Neural cell (in vitro differentiated cells): ENCODE results near the gene GTPBP1. TPM values are rescaled to one million over a fixed set of nuclear protein-coding genes. Genes with fewer than 3 reads are reported as not detected.

ENCODE experiments used
- H2AFZ ChIP-seq: fragments of 200-600, 300-800 bp; sonication (generic), shearing (Covaris generic); 2 replicates; pipeline ENCODE4 v1.6.0; 2014; ENCODE audit warnings: low read depth, mild to moderate bottlenecking, antibody characterized with exemption, low read length, moderate library complexity
- H3F3A ChIP-seq: fragments of 200-600 bp; shearing (Covaris generic); 2 replicates; pipeline ENCODE4 v1.6.1; 2016; ENCODE audit warnings: mild to moderate bottlenecking, moderate library complexity, mixed read lengths, antibody characterized with exemption, low read length; ENCODE audit not compliant: insufficient read depth, poor library complexity, severe bottlenecking
- H3K27ac ChIP-seq: fragments of 200-600, 300-800 bp; sonication (generic), shearing (Covaris generic); 2 replicates; pipeline ENCODE4 v1.5.1; 2014; ENCODE audit warnings: mild to moderate bottlenecking, low read length, moderate library complexity
- H3K27me3 ChIP-seq: fragments of 300-800, 200-600 bp; sonication (generic), shearing (Covaris generic); 2 replicates; pipeline ENCODE4 v1.6.0; 2014; ENCODE audit warnings: mild to moderate bottlenecking, low read depth, low read length, moderate library complexity; ENCODE audit not compliant: insufficient read depth
- H3K36me3 ChIP-seq: fragments of 300-800, 200-600 bp; sonication (generic), shearing (Covaris generic); 2 replicates; pipeline ENCODE4 v1.5.1; 2014; ENCODE audit warnings: mild to moderate bottlenecking, antibody characterized with exemption, low read length, moderate library complexity; ENCODE audit not compliant: insufficient read depth
- H3K4me2 ChIP-seq: fragments of 300-800, 200-600 bp; sonication (generic), shearing (Covaris generic); 2 replicates; pipeline ENCODE4 v1.6.0; 2014; ENCODE audit warnings: mild to moderate bottlenecking, low read length
- H3K4me3 ChIP-seq: fragments of 300-800, 200-600 bp; sonication (generic), shearing (Covaris generic); 2 replicates; pipeline ENCODE4 v1.5.1; 2014; ENCODE audit warnings: mild to moderate bottlenecking, low read length, moderate library complexity
- H3K79me2 ChIP-seq: fragments of 200-600 bp; shearing (Covaris generic); replicated peaks from 2 replicates; pipeline ENCODE4 v1.6.0; 2014; ENCODE audit warnings: mild to moderate bottlenecking, low read length, moderate library complexity; ENCODE audit not compliant: insufficient read depth
- H3K9ac ChIP-seq: fragments of 300-800, 200-600 bp; sonication (generic), shearing (Covaris generic); 2 replicates; pipeline ENCODE4 v1.6.1; 2016; ENCODE audit warnings: mild to moderate bottlenecking, low read length, mixed read lengths
- H3K9me2 ChIP-seq: fragments of 200-600 bp; shearing (Covaris generic); 2 replicates; pipeline ENCODE4 v1.6.1; 2016; ENCODE audit warnings: mild to moderate bottlenecking, low read length, mixed read lengths; ENCODE audit not compliant: insufficient read depth
- H3K9me3 ChIP-seq: fragments of 200-600, 300-800 bp; sonication (generic), shearing (Covaris generic); 2 replicates; pipeline ENCODE4 v1.6.1; 2016; ENCODE audit warnings: mild to moderate bottlenecking, mixed run types, low read length, moderate library complexity, mixed read lengths
- H4K20me1 ChIP-seq: fragments of 200-600 bp; shearing (Covaris generic); 2 replicates; pipeline ENCODE4 v1.6.1; 2016; ENCODE audit warnings: mild to moderate bottlenecking, mixed run types; ENCODE audit not compliant: insufficient read depth
- EP300 ChIP-seq: fragments of 450-650 bp; conservative IDR thresholded peaks from 2 replicates; pipeline ENCODE4 v1.6.1; 2014; ENCODE audit warnings: antibody characterized with exemption, mild to moderate bottlenecking, moderate library complexity; ENCODE audit not compliant: poor library complexity, severe bottlenecking
- EZH2 ChIP-seq: fragments of 200-600, 300-800 bp; shearing (Covaris generic), sonication (generic); IDR thresholded peaks from 2 replicates; pipeline ENCODE4 v1.6.1; 2014; ENCODE audit warnings: antibody characterized with exemption, low read length, borderline replicate concordance, mild to moderate bottlenecking; ENCODE audit not compliant: insufficient read depth, poor library complexity, severe bottlenecking
- MXI1 ChIP-seq: fragments of 450-650 bp; conservative IDR thresholded peaks from 2 replicates; pipeline ENCODE4 v1.6.1; 2014; ENCODE audit warnings: antibody characterized with exemption, mild to moderate bottlenecking; ENCODE audit not compliant: poor library complexity, severe bottlenecking
- POLR2AphosphoS5 ChIP-seq: IDR thresholded peaks from 2 replicates; pipeline ENCODE4 v1.6.1; 2012
- RAD21 ChIP-seq: fragments of 450-650 bp; conservative IDR thresholded peaks from 2 replicates; pipeline ENCODE4 v1.6.1; 2014; ENCODE audit warnings: antibody characterized with exemption, mild to moderate bottlenecking, moderate library complexity
- SMC3 ChIP-seq: fragments of 450-650 bp; conservative IDR thresholded peaks from 2 replicates; pipeline ENCODE4 v1.6.1; 2014; ENCODE audit warnings: antibody characterized with exemption, mild to moderate bottlenecking, moderate library complexity; ENCODE audit not compliant: poor library complexity
- TAF1 ChIP-seq: IDR thresholded peaks from 2 replicates; pipeline ENCODE4 v1.6.1; 2012; ENCODE audit warnings: low read depth
- polyA plus RNA-seq: library from polyadenylated mRNA; depleted of rRNA; stranded (reverse); fragments of >200 nt; gene quantifications from 2 replicates; pipeline ENCODE4 v1.2.3, GENCODE V29; 2014
- TF ChIP-seq, protein P1 (sequence below): fragments of 450-650 bp; IDR thresholded peaks from 2 replicates; pipeline ENCODE4 v1.5.1; 2014; ENCODE audit warnings: antibody characterized with exemption, mild to moderate bottlenecking, moderate library complexity; ENCODE audit not compliant: poor library complexity, severe bottlenecking
- TF ChIP-seq, protein P2 (sequence below): IDR thresholded peaks from 2 replicates; pipeline ENCODE4 v1.6.1; 2012; ENCODE audit warnings: borderline replicate concordance

The GTPBP1 gene
- polyA plus RNA-seq, 1 donor from 2014 or later = 31.9 TPM

DNA sequence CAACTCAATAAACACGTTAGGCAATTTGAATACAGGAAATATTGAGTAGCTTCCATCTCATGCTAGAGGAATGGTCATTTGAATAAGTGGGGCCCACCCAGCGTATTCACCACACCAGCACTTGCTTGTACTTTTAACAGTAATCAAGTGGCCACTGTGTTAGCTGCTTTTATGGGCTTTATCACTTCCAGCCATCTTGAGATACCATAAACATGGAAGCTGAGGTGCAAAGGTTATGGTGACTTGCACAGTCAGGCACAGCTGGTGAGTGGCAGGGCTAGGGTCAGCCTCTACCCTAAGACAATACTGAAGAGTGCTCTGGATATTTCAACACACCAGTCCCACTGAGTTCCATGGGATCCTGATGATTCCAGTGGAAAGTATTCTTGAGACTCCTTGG, 11.7 kb upstream of the GTPBP1 start:
- no peak for TF ChIP-seq RAD21
- TF ChIP-seq, protein P1, sequence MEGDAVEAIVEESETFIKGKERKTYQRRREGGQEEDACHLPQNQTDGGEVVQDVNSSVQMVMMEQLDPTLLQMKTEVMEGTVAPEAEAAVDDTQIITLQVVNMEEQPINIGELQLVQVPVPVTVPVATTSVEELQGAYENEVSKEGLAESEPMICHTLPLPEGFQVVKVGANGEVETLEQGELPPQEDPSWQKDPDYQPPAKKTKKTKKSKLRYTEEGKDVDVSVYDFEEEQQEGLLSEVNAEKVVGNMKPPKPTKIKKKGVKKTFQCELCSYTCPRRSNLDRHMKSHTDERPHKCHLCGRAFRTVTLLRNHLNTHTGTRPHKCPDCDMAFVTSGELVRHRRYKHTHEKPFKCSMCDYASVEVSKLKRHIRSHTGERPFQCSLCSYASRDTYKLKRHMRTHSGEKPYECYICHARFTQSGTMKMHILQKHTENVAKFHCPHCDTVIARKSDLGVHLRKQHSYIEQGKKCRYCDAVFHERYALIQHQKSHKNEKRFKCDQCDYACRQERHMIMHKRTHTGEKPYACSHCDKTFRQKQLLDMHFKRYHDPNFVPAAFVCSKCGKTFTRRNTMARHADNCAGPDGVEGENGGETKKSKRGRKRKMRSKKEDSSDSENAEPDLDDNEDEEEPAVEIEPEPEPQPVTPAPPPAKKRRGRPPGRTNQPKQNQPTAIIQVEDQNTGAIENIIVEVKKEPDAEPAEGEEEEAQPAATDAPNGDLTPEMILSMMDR = no peak
- TF ChIP-seq, protein P2, sequence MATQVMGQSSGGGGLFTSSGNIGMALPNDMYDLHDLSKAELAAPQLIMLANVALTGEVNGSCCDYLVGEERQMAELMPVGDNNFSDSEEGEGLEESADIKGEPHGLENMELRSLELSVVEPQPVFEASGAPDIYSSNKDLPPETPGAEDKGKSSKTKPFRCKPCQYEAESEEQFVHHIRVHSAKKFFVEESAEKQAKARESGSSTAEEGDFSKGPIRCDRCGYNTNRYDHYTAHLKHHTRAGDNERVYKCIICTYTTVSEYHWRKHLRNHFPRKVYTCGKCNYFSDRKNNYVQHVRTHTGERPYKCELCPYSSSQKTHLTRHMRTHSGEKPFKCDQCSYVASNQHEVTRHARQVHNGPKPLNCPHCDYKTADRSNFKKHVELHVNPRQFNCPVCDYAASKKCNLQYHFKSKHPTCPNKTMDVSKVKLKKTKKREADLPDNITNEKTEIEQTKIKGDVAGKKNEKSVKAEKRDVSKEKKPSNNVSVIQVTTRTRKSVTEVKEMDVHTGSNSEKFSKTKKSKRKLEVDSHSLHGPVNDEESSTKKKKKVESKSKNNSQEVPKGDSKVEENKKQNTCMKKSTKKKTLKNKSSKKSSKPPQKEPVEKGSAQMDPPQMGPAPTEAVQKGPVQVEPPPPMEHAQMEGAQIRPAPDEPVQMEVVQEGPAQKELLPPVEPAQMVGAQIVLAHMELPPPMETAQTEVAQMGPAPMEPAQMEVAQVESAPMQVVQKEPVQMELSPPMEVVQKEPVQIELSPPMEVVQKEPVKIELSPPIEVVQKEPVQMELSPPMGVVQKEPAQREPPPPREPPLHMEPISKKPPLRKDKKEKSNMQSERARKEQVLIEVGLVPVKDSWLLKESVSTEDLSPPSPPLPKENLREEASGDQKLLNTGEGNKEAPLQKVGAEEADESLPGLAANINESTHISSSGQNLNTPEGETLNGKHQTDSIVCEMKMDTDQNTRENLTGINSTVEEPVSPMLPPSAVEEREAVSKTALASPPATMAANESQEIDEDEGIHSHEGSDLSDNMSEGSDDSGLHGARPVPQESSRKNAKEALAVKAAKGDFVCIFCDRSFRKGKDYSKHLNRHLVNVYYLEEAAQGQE = no peak
- TF ChIP-seq EZH2 = no peak
- TF ChIP-seq SMC3 = no peak
- TF ChIP-seq TAF1 = no peak
- no peak for TF ChIP-seq POLR2AphosphoS5
- TF ChIP-seq MXI1 = no peak
- TF ChIP-seq EP300 = no peak
- H3F3A ChIP-seq = no peaks in the 10 kb centered on the region
- peaks cover 56% of the 10 kb centered on the region for H3K79me2 ChIP-seq
- H3K27me3 ChIP-seq = no peaks in the 10 kb centered on the region
- H4K20me1 ChIP-seq = no peaks in the 10 kb centered on the region
- no peaks in the 10 kb centered on the region for H3K9me3 ChIP-seq
- H3K9me2 ChIP-seq = no peaks in the 10 kb centered on the region
- no peak overlapping the region for H3K27ac ChIP-seq
- no peaks in the 10 kb centered on the region for H3K36me3 ChIP-seq
- H3K4me3 ChIP-seq = peak overlapping the region; percentile 10
- no peak overlapping the region for H3K4me2 ChIP-seq
- H3K9ac ChIP-seq = no peak overlapping the region
- no peak overlapping the region for H2AFZ ChIP-seq

DNA sequence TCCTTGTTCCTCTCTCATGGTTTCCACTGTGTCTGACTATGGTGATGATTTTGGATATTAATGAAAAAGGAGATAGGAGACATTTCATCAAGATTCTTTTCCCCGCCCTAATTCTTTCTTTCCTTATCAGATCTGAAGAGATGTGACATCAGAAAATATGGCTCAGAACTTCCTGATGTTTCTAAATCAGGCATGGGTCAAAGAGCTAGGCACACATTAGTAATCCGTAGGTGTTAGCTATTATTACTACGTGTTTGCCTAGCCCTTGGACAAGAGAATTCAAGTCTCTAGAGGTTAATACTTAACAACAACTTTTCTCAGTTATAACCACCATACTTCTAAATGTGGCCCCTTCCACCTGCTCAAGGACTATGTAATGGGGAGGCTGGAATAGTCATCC, 10.8 kb upstream of the GTPBP1 start:
- Histone ChIP-seq H2AFZ (no peak overlapping the region), H3F3A (no peaks in the 10 kb centered on the region), H3K9me2 (no peaks in the 10 kb centered on the region), H3K36me3 (no peaks in the 10 kb centered on the region), H3K9me3 (no peaks in the 10 kb centered on the region), H3K27ac (no peak overlapping the region), H3K4me3 (peak overlapping the region; percentile 23), H3K4me2 (no peak overlapping the region), H4K20me1 (no peaks in the 10 kb centered on the region), H3K9ac (no peak overlapping the region), H3K79me2 (peaks cover 65% of the 10 kb centered on the region), H3K27me3 (no peaks in the 10 kb centered on the region)
- TF ChIP-seq EP300 = no peak
- TF ChIP-seq, protein P2 = no peak
- TF ChIP-seq POLR2AphosphoS5 = no peak
- TF ChIP-seq MXI1 = no peak
- TF ChIP-seq RAD21 = no peak
- TF ChIP-seq, protein P1 = no peak
- no peak for TF ChIP-seq EZH2
